GM23248 (cell line): ENCODE measurements around the gene LIN37. TPM values are rescaled to one million over a fixed set of nuclear protein-coding genes. Genes with fewer than 3 reads are reported as not detected.

Source experiments
- DNase-seq: peaks from one replicate; pipeline ENCODE4 v3.0.0-alpha.2; 2015
- H2AFZ ChIP-seq: fragments of 200-600 bp; sonication (generic); 2 replicates; pipeline ENCODE4 v1.6.1; 2016; ENCODE audit warnings: antibody characterized with exemption
- H3F3A ChIP-seq: fragments of 200-600 bp; sonication (generic); 2 replicates; pipeline ENCODE4 v1.6.1; 2016; ENCODE audit warnings: mild to moderate bottlenecking, antibody characterized with exemption, mixed run types; ENCODE audit not compliant: insufficient read depth
- H3K27ac ChIP-seq: fragments of 200-600 bp; sonication (generic); 2 replicates; pipeline ENCODE4 v1.5.1; 2016; ENCODE audit warnings: mild to moderate bottlenecking
- H3K27me3 ChIP-seq: fragments of 200-600 bp; sonication (generic); replicated peaks from 2 replicates; pipeline ENCODE4 v1.6.1; 2016; ENCODE audit warnings: mild to moderate bottlenecking; ENCODE audit not compliant: insufficient read depth
- H3K36me3 ChIP-seq: fragments of 200-600 bp; sonication (generic); 2 replicates; pipeline ENCODE4 v1.6.1; 2016; ENCODE audit warnings: low read depth, mild to moderate bottlenecking
- H3K4me1 ChIP-seq: fragments of 200-600 bp; sonication (generic); 2 replicates; pipeline ENCODE4 v1.6.1; 2016; ENCODE audit warnings: mild to moderate bottlenecking; ENCODE audit not compliant: insufficient read depth
- H3K4me2 ChIP-seq: fragments of 200-600 bp; sonication (generic); one replicate; pipeline ENCODE4 v1.6.1; 2016; ENCODE audit warnings: mild to moderate bottlenecking; ENCODE audit not compliant: unreplicated experiment
- H3K4me3 ChIP-seq: fragments of 200-600 bp; sonication (generic); 2 replicates; pipeline ENCODE4 v1.5.1; 2016; ENCODE audit warnings: mild to moderate bottlenecking
- H3K79me2 ChIP-seq: fragments of 200-600 bp; sonication (generic); 2 replicates; pipeline ENCODE4 v1.6.1; 2016; ENCODE audit warnings: mild to moderate bottlenecking; ENCODE audit not compliant: insufficient read depth
- H3K9ac ChIP-seq: fragments of 200-600 bp; sonication (generic); 2 replicates; pipeline ENCODE4 v1.6.1; 2016; ENCODE audit warnings: mild to moderate bottlenecking
- H3K9me2 ChIP-seq: fragments of 200-600 bp; sonication (generic); 2 replicates; pipeline ENCODE4 v1.6.1; 2016; ENCODE audit warnings: mixed run types, mild to moderate bottlenecking, moderate library complexity; ENCODE audit not compliant: insufficient read depth
- H3K9me3 ChIP-seq: fragments of 200-600 bp; sonication (generic); one replicate; pipeline ENCODE4 v1.6.1; 2017; ENCODE audit warnings: low read depth
- H4K20me1 ChIP-seq: fragments of 200-600 bp; sonication (generic); 2 replicates; pipeline ENCODE4 v1.6.0; 2016; ENCODE audit not compliant: insufficient read depth
- EZH2 ChIP-seq: fragments of 200-600 bp; sonication (generic); IDR thresholded peaks from 2 replicates; pipeline ENCODE4 v1.6.1; 2018; ENCODE audit warnings: antibody characterized with exemption, mild to moderate bottlenecking; ENCODE audit not compliant: insufficient read depth, poor library complexity, severe bottlenecking
- EZH2phosphoT487 ChIP-seq: fragments of 200-600 bp; sonication (generic); IDR thresholded peaks from 2 replicates; pipeline ENCODE4 v1.6.1; 2018; ENCODE audit warnings: antibody characterized with exemption, moderate library complexity, mild to moderate bottlenecking, low read depth; ENCODE audit not compliant: insufficient read depth
- WGBS, 2 experiments: methylation state at CpG; one replicate each; pipeline ENCODE4 v1.1.6; 2015 to 2017; ENCODE audit warnings: low lambda C conversion rate in 2 of 2, low coverage in 1 of 2; ENCODE audit errors: missing lambda C conversion rate in 2 of 2; 5-methylcytosine and 5-hydroxymethylcytosine counted together
- in situ Hi-C: fragments of 300-500 bp; cut with MboI; formaldehyde crosslinking; loops from 2 replicates; pipeline ENCODE4 v1.15.0; 2020
- polyA plus RNA-seq: library from polyadenylated mRNA; unstranded; fragments of >200 nt; fragmentation: Nextera tagmentation; extraction: Ambion mirVana; gene quantifications from 2 replicates; pipeline ENCODE4 v1.2.1, GENCODE V29; 2016
- total RNA-seq: library from RNA; depleted of rRNA; stranded (reverse); fragments of >200 nt; shearing (Covaris generic); gene quantifications from 2 replicates; pipeline ENCODE4 v1.2.3, GENCODE V29; 2014

The LIN37 gene
- total and polyA plus RNA-seq, 2 experiments from 2014 or later = 9.7 to 12.3 TPM

- in situ Hi-C loops = no loop called here
- 90 to 92% methylated on average over 13 to 14 of the region's 14 CpGs for WGBS, 2 experiments
- Histone ChIP-seq H2AFZ (no peak overlapping the region), H3K27me3 (no peaks in the 10 kb centered on the region), H3K4me1 (peaks cover 22% of the 10 kb centered on the region), H3K9ac (no peak overlapping the region), H3K27ac (no peak overlapping the region), H3K4me2 (no peak overlapping the region), H3K9me2 (no peaks in the 10 kb centered on the region), H3F3A (peaks cover 2% of the 10 kb centered on the region; the same call in 1 of the 2 replicates), H3K36me3 (no peaks in the 10 kb centered on the region), H3K9me3 (no peaks in the 10 kb centered on the region), H3K79me2 (peaks cover 35% of the 10 kb centered on the region), H4K20me1 (no peaks in the 10 kb centered on the region), H3K4me3 (no peak overlapping the region)
- TF ChIP-seq EZH2 (no peak), EZH2phosphoT487 (no peak)
- DNase-seq = no peak
Observed at GRCh38 chr19:35751839-35752745, 3.7 kb downstream of the LIN37 start.

- H3K9me2 ChIP-seq = no peaks in the 10 kb centered on the region
- H3K9ac ChIP-seq = no peak overlapping the region
- H3K4me1 ChIP-seq = peaks cover 25% of the 10 kb centered on the region
- H4K20me1 ChIP-seq = no peaks in the 10 kb centered on the region
- peaks cover 3% of the 10 kb centered on the region; the same call in 1 of the 2 replicates for H3F3A ChIP-seq
- no peak overlapping the region for H2AFZ ChIP-seq
- H3K36me3 ChIP-seq = no peaks in the 10 kb centered on the region
- 90 to 94% methylated on average over 20 of the region's 20 CpGs for WGBS, 2 experiments
- H3K79me2 ChIP-seq = peaks cover 28% of the 10 kb centered on the region
- TF ChIP-seq EZH2 (no peak), EZH2phosphoT487 (no peak)
- in situ Hi-C loops = no loop called here
- no peak overlapping the region for H3K4me2 ChIP-seq
- H3K27me3 ChIP-seq = no peaks in the 10 kb centered on the region
- no peak for DNase-seq
- H3K4me3 ChIP-seq = no peak overlapping the region
- H3K9me3 ChIP-seq = no peaks in the 10 kb centered on the region
- no peak overlapping the region for H3K27ac ChIP-seq
Observed at GRCh38 chr19:35752746-35753350, 4.5 kb downstream of the LIN37 start.

- no peaks in the 10 kb centered on the region for H4K20me1 ChIP-seq
- no peak for DNase-seq
- no peak overlapping the region for H3K4me3 ChIP-seq
- H3K9ac ChIP-seq = no peak overlapping the region
- H2AFZ ChIP-seq = no peak overlapping the region
- H3K4me1 ChIP-seq = peaks cover 25% of the 10 kb centered on the region
- no peaks in the 10 kb centered on the region for H3K9me2 ChIP-seq
- TF ChIP-seq EZH2phosphoT487 (no peak), EZH2 (no peak)
- peaks cover 27% of the 10 kb centered on the region for H3K79me2 ChIP-seq
- H3K36me3 ChIP-seq = no peaks in the 10 kb centered on the region
- H3K27me3 ChIP-seq = no peaks in the 10 kb centered on the region
- no peaks in the 10 kb centered on the region for H3K9me3 ChIP-seq
- H3F3A ChIP-seq = peaks cover 3% of the 10 kb centered on the region; the same call in 1 of the 2 replicates
- in situ Hi-C loops = no loop called here
- 86% methylated on average over 20 of the region's 20 CpGs for WGBS, 2 experiments
- no peak overlapping the region for H3K27ac ChIP-seq
- H3K4me2 ChIP-seq = no peak overlapping the region
Observed at GRCh38 chr19:35753634-35754369, 5.4 kb downstream of the LIN37 start.
